HEK293 (cell line): ENCODE results near the gene LLGL2.

Experiments used
- CTCF ChIA-PET: fragments of 350-600 bp; formaldehyde crosslinking; extraction: SDS; loops from one replicate; lab custom pipeline; 2021; ENCODE audit warnings: antibody characterized with exemption; lab: Yijun Ruan, JAX
- POLR2A ChIA-PET: fragments of 300-600 bp; formaldehyde crosslinking; extraction: SDS; loops from one replicate; lab custom pipeline; 2020; ENCODE audit warnings: antibody characterized with exemption, inconsistent platforms; lab: Yijun Ruan, JAX
- H3K27ac ChIP-seq: fragments of 200-500 bp; sonication (Bioruptor generic); 2 replicates; pipeline ENCODE4 v1.5.1; 2014; ENCODE audit warnings: low read depth, low read length, control low read depth, inconsistent platforms; ENCODE audit errors: extremely low read depth
- H3K36me3 ChIP-seq, 2 experiments: fragments of 200-500 bp in 1 of 2; sonication (Bioruptor generic) in 1 of 2; 1 replicate in 1 of 2; 2 replicates in 1 of 2; pipeline ENCODE4 v1.5.1; 2014 to 2017; ENCODE audit warnings: inconsistent platforms in 2 of 2, low read length in 2 of 2; ENCODE audit not compliant: control insufficient read depth in 2 of 2, insufficient read depth in 1 of 2
- H3K4me1 ChIP-seq: fragments of 200-500 bp; sonication (Bioruptor generic); 2 replicates; pipeline ENCODE4 v1.5.1; 2014; ENCODE audit warnings: mild to moderate bottlenecking, low read length, inconsistent platforms; ENCODE audit not compliant: control insufficient read depth, insufficient read depth
- H3K4me3 ChIP-seq: 2 replicates; pipeline ENCODE4 v1.5.1; 2011; ENCODE audit warnings: low read depth, mild to moderate bottlenecking, control low read depth, low read length, moderate library complexity
- H3K9me3 ChIP-seq: fragments of 200-500 bp; sonication (Bioruptor generic); 2 replicates; pipeline ENCODE4 v1.5.1; 2014; ENCODE audit warnings: low read depth, low read length, inconsistent platforms; ENCODE audit not compliant: control insufficient read depth, insufficient read depth
- EGR2 ChIP-seq: fragments of 450-650 bp; formaldehyde crosslinking; IDR thresholded peaks from 2 replicates; pipeline ENCODE4 v1.5.1; 2016; ENCODE audit warnings: low read depth, missing biosample characterization, missing genetic modification characterization
- REST ChIP-seq: fragments of 450-650 bp; formaldehyde crosslinking; IDR thresholded peaks from 2 replicates; pipeline ENCODE4 v1.5.1; 2016; ENCODE audit warnings: missing biosample characterization, missing genetic modification characterization
- SALL2 ChIP-seq: fragments of 450-650 bp; formaldehyde crosslinking; IDR thresholded peaks from 2 replicates; pipeline ENCODE4 v1.5.0; 2017; ENCODE audit warnings: missing biosample characterization, mild to moderate bottlenecking, missing genetic modification characterization, borderline replicate concordance
- SCRT1 ChIP-seq: fragments of 450-650 bp; formaldehyde crosslinking; IDR thresholded peaks from 2 replicates; pipeline ENCODE4 v1.5.1; 2016; ENCODE audit warnings: missing biosample characterization, missing genetic modification characterization, borderline replicate concordance
- SETDB1 ChIP-seq: IDR thresholded peaks from one replicate; pipeline ENCODE4 v1.6.1; 2017; ENCODE audit warnings: mild to moderate bottlenecking, low read length, moderate library complexity, mixed read lengths; ENCODE audit not compliant: insufficient read length
- SP3 ChIP-seq: fragments of 450-650 bp; formaldehyde crosslinking; IDR thresholded peaks from 2 replicates; pipeline ENCODE4 v1.5.1; 2016; ENCODE audit warnings: missing biosample characterization, missing genetic modification characterization
- YY1 ChIP-seq: fragments of 450-650 bp; formaldehyde crosslinking; IDR thresholded peaks from 2 replicates; pipeline ENCODE4 v1.5.1; 2018; ENCODE audit warnings: missing biosample characterization, missing genetic modification characterization
- ZBTB48 ChIP-seq: fragments of 450-650 bp; formaldehyde crosslinking; IDR thresholded peaks from 2 replicates; pipeline ENCODE4 v1.5.1; 2016; ENCODE audit warnings: missing biosample characterization, missing genetic modification characterization
- ZIC2 ChIP-seq: fragments of 450-650 bp; formaldehyde crosslinking; IDR thresholded peaks from 2 replicates; pipeline ENCODE4 v1.5.1; 2016; ENCODE audit warnings: missing biosample characterization, missing genetic modification characterization
- ZNF114 ChIP-seq: fragments of 450-650 bp; formaldehyde crosslinking; IDR thresholded peaks from 2 replicates; pipeline ENCODE4 v1.5.0; 2017; ENCODE audit warnings: missing biosample characterization, missing genetic modification characterization
- ZNF138 ChIP-seq: fragments of 450-650 bp; formaldehyde crosslinking; IDR thresholded peaks from 2 replicates; pipeline ENCODE4 v1.5.1; 2016; ENCODE audit warnings: missing biosample characterization, missing genetic modification characterization, borderline replicate concordance
- ZNF146 ChIP-seq: fragments of 450-650 bp; formaldehyde crosslinking; IDR thresholded peaks from 2 replicates; pipeline ENCODE4 v1.5.1; 2016; ENCODE audit warnings: missing biosample characterization, missing genetic modification characterization
- ZNF148 ChIP-seq: fragments of 450-650 bp; formaldehyde crosslinking; IDR thresholded peaks from 2 replicates; pipeline ENCODE4 v1.5.0; 2017; ENCODE audit warnings: missing biosample characterization, missing genetic modification characterization, borderline replicate concordance
- ZNF16 ChIP-seq: fragments of 450-650 bp; formaldehyde crosslinking; IDR thresholded peaks from 2 replicates; pipeline ENCODE4 v1.5.1; 2016; ENCODE audit warnings: low read depth, missing biosample characterization, missing genetic modification characterization
- ZNF18 ChIP-seq: fragments of 450-650 bp; formaldehyde crosslinking; IDR thresholded peaks from 2 replicates; pipeline ENCODE4 v1.5.1; 2016; ENCODE audit warnings: missing biosample characterization, missing genetic modification characterization
- ZNF211 ChIP-seq: fragments of 450-650 bp; formaldehyde crosslinking; IDR thresholded peaks from 2 replicates; pipeline ENCODE4 v1.5.1; 2016; ENCODE audit warnings: low read depth, missing biosample characterization, missing genetic modification characterization
- ZNF221 ChIP-seq: fragments of 450-650 bp; formaldehyde crosslinking; IDR thresholded peaks from 2 replicates; pipeline ENCODE4 v1.5.1; 2017; ENCODE audit warnings: missing biosample characterization, missing genetic modification characterization, borderline replicate concordance
- ZNF26 ChIP-seq: fragments of 450-650 bp; formaldehyde crosslinking; IDR thresholded peaks from 2 replicates; pipeline ENCODE4 v1.5.1; 2016; ENCODE audit warnings: missing biosample characterization, missing genetic modification characterization
- ZNF391 ChIP-seq: fragments of 450-650 bp; formaldehyde crosslinking; IDR thresholded peaks from 2 replicates; pipeline ENCODE4 v1.5.1; 2016; ENCODE audit warnings: low read depth, missing biosample characterization, missing genetic modification characterization, borderline replicate concordance
- ZNF394 ChIP-seq: fragments of 450-650 bp; formaldehyde crosslinking; IDR thresholded peaks from 2 replicates; pipeline ENCODE4 v1.5.1; 2016; ENCODE audit warnings: missing biosample characterization, missing genetic modification characterization, mild to moderate bottlenecking, moderate library complexity, borderline replicate concordance
- ZNF433 ChIP-seq: fragments of 450-650 bp; formaldehyde crosslinking; IDR thresholded peaks from 2 replicates; pipeline ENCODE4 v1.5.1; 2016; ENCODE audit warnings: missing biosample characterization, missing genetic modification characterization, low read depth
- ZNF48 ChIP-seq: fragments of 450-650 bp; formaldehyde crosslinking; IDR thresholded peaks from 2 replicates; pipeline ENCODE4 v1.5.1; 2016; ENCODE audit warnings: missing biosample characterization, missing genetic modification characterization
- ZNF510 ChIP-seq: fragments of 450-650 bp; formaldehyde crosslinking; IDR thresholded peaks from 2 replicates; pipeline ENCODE4 v1.5.1; 2018; ENCODE audit warnings: mild to moderate bottlenecking, missing genetic modification characterization, missing biosample characterization; ENCODE audit not compliant: insufficient replicate concordance
- ZNF629 ChIP-seq: fragments of 450-650 bp; formaldehyde crosslinking; IDR thresholded peaks from 2 replicates; pipeline ENCODE4 v1.5.1; 2017; ENCODE audit warnings: missing biosample characterization, missing genetic modification characterization
- ZNF777 ChIP-seq: fragments of 450-650 bp; formaldehyde crosslinking; IDR thresholded peaks from 2 replicates; pipeline ENCODE4 v1.5.1; 2017; ENCODE audit warnings: missing biosample characterization, missing genetic modification characterization, borderline replicate concordance
- ZNF837 ChIP-seq: fragments of 450-650 bp; formaldehyde crosslinking; IDR thresholded peaks from 2 replicates; pipeline ENCODE4 v1.5.1; 2016; ENCODE audit warnings: missing biosample characterization, missing genetic modification characterization
- ZSCAN4 ChIP-seq: fragments of 450-650 bp; formaldehyde crosslinking; IDR thresholded peaks from 2 replicates; pipeline ENCODE4 v1.5.1; 2017; ENCODE audit warnings: missing biosample characterization, missing genetic modification characterization

The LLGL2 gene

DNA sequence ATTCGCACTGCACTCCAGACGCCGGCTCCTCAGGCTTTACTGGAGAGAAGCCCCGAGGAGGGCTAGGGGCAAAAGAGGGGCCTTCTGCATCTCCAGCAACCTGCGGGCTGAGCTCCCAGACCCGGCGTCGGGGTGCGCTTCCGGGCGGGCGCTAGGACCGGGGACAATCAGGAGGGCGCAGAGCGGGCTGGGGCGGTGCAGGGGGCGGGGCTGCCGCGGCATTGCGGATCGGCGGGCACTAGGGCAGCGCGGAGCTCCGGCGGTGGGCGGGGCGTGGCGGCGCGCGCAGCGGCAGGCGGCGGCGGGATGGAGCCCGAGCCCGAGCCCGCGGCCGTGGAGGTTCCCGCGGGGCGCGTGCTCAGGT, 9.3 kb upstream of the LLGL2 start, which contains the start of gene TSEN54:
TSS of gene TSEN54 (plus strand) at position 274 of the 364 bp plus-strand sequence. CDS start at position 307, 33 bp downstream.
- H3K36me3 ChIP-seq = peaks cover 22 to 51% of the 10 kb centered on the region in 2 experiments; a peak in 2 of 3 replicates
- H3K4me1 ChIP-seq = no peaks in the 10 kb centered on the region
- POLR2A ChIA-PET = interaction anchor here (0.6 to 1.7 kb wide), 17 partner anchors 8 to 643 kb away, joined by 3 to 35 read pairs (median 4); partner anchors contain the start of genes FDXR, GGA3, LLGL2 and MRPS7
- peak within 1 kb of the TSS; percentile 71; the same call in 1 of the 2 replicates for H3K27ac ChIP-seq
- no peaks in the 10 kb centered on the region for H3K9me3 ChIP-seq
- CTCF ChIA-PET = interaction anchor here (0.6 to 3.3 kb wide), 32 partner anchors 8 to 276 kb away, joined by 3 to 20 read pairs (median 4); partner anchors contain the start of genes LLGL2, MIF4GD, SMIM5 and TMEM94
- H3K4me3 ChIP-seq = peak within 1 kb of the TSS; percentile 87
- TF ChIP-seq ZSCAN4 (tag by site-specific recombination) = no peak
- no peak for TF ChIP-seq ZNF16 (tag by site-specific recombination)
- no peak for TF ChIP-seq ZNF146 (tag by site-specific recombination)
- no peak for TF ChIP-seq ZNF510 (tag by site-specific recombination)
- no peak for TF ChIP-seq ZNF433 (tag by site-specific recombination)
- no peak for TF ChIP-seq ZNF221 (tag by site-specific recombination)
- TF ChIP-seq REST (tag by site-specific recombination) = no peak; the same call in 1 of the 2 replicates
- TF ChIP-seq ZNF391 = peak; percentile 9; the same call in 1 of the 2 replicates
- TF ChIP-seq SALL2 = no peak
- TF ChIP-seq ZNF18 (tag by site-specific recombination) = no peak
- TF ChIP-seq SCRT1 (tag by site-specific recombination) = no peak
- no peak; the same call in none of the 2 replicates for TF ChIP-seq ZNF777 (tag by site-specific recombination)
- no peak for TF ChIP-seq ZNF48 (tag by site-specific recombination)
- no peak for TF ChIP-seq ZNF394 (tag by site-specific recombination)
- no peak for TF ChIP-seq ZNF211 (tag by site-specific recombination)
- TF ChIP-seq YY1 = 0 out of 2 replicates have a peak, but pooled peaks have one; percentile 22
- TF ChIP-seq SP3 (tag by site-specific recombination) = peak; percentile 86
- TF ChIP-seq ZNF148 = no peak
- TF ChIP-seq ZIC2 (tag by site-specific recombination) = no peak
- TF ChIP-seq ZNF837 = no peak
- peak; percentile 33 for TF ChIP-seq ZNF629
- TF ChIP-seq ZNF26 (tag by site-specific recombination) = no peak
- no peak for TF ChIP-seq SETDB1
- no peak for TF ChIP-seq ZNF138 (tag by site-specific recombination)
- TF ChIP-seq EGR2 (tag by site-specific recombination) = no peak
- TF ChIP-seq ZBTB48 (tag by site-specific recombination) = peak; percentile 80; the same call in 1 of the 2 replicates
- TF ChIP-seq ZNF114 (tag by site-specific recombination) = no peak
